HCT116 (cell line): ENCODE results near the gene AP1M1.

ENCODE experiments used
- CTCF ChIP-seq, 3 experiments: fragments of 200-600 bp in 1 of 3; sonication (generic) in 1 of 3; IDR thresholded peaks in 2 of 3; conservative IDR thresholded peaks in 1 of 3; 2 replicates each; pipeline ENCODE4 v1.5.1; 2012 to 2017; ENCODE audit warnings: low read depth in 2 of 3, low read length in 2 of 3, antibody characterized with exemption in 1 of 3, borderline replicate concordance in 1 of 3, control low read depth in 1 of 3, mild to moderate bottlenecking in 1 of 3, mixed read lengths in 1 of 3, mixed run types in 1 of 3, moderate library complexity in 1 of 3; ENCODE audit not compliant: insufficient read depth in 1 of 3
- EZH2 ChIP-seq: fragments of 200-600 bp; sonication (generic); IDR thresholded peaks from 2 replicates; pipeline ENCODE4 v1.6.1; 2017; ENCODE audit warnings: antibody characterized with exemption, mixed run types

- no peak for TF ChIP-seq EZH2
- no peak for TF ChIP-seq CTCF (IDR thresholded peaks at IDR 0.05 in 2 of 3, conservative IDR thresholded peaks at IDR 0.05 in 1 of 3; ENCODE audit: borderline replicate concordance in 1 of 3, insufficient read depth in 1 of 3, low read depth in 2 of 3, low read length in 2 of 3)
Observed at GRCh38 chr19:16224293-16225045, 26.8 kb downstream of the AP1M1 start.
